Activated naive CD4-positive, alpha-beta T cell treated with anti-CD3 and anti-CD28 coated beads, Interleukin-2, amount 10 ng/mL, durations not matched to agents 5 hours and 36 hours (primary cell): ENCODE data around the gene PGAP3. TPM values are rescaled to one million over a fixed set of nuclear protein-coding genes. Genes with fewer than 3 reads are reported as not detected.

Experiments used
- microRNA-seq: library from miRNA; unstranded; fragments of <30 nt; microRNA quantifications from one replicate; pipeline ENCODE4 v1.2.0, GENCODE V29; 2022; ENCODE audit warnings: borderline microRNAs expressed, borderline replicate concordance
- total RNA-seq, 2 experiments: library from RNA; stranded (reverse); gene quantifications; one replicate each; pipeline ENCODE4 v1.2.3, GENCODE V29; 2021

Gene PGAP3
- 10 to 100 TPM; 25.5 to 25.8 TPM for total RNA-seq

GRCh38 chr17:39687546-39688474, at the start of gene PGAP3:
Gene PGAP3 (minus strand): TSS chr17:39688057. CDS start chr17:39688014, 43 bp downstream.

GRCh38 chr17:39730095-39730921, 42.5 kb upstream of the PGAP3 start, which contains the start of gene MIEN1:
Gene MIEN1 (minus strand): TSS chr17:39730532. CDS start chr17:39730495, 37 bp downstream.

DNA sequence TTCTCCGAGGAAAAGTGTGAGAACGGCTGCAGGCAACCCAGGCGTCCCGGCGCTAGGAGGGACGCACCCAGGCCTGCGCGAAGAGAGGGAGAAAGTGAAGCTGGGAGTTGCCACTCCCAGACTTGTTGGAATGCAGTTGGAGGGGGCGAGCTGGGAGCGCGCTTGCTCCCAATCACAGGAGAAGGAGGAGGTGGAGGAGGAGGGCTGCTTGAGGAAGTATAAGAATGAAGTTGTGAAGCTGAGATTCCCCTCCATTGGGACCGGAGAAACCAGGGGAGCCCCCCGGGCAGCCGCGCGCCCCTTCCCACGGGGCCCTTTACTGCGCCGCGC, 11.9 kb upstream of the PGAP3 start, which contains the start of gene ERBB2:
Gene ERBB2, plus strand, starts transcription at position 247 of the 330 bp plus-strand sequence. CDS start 175 bp downstream, outside the sequence.

GRCh38 chr17:39667945-39668924, 19.6 kb downstream of the PGAP3 start, which contains the start of gene PNMT:
Gene PNMT (plus strand): TSS chr17:39668453. CDS start chr17:39668476, 23 bp downstream.

DNA sequence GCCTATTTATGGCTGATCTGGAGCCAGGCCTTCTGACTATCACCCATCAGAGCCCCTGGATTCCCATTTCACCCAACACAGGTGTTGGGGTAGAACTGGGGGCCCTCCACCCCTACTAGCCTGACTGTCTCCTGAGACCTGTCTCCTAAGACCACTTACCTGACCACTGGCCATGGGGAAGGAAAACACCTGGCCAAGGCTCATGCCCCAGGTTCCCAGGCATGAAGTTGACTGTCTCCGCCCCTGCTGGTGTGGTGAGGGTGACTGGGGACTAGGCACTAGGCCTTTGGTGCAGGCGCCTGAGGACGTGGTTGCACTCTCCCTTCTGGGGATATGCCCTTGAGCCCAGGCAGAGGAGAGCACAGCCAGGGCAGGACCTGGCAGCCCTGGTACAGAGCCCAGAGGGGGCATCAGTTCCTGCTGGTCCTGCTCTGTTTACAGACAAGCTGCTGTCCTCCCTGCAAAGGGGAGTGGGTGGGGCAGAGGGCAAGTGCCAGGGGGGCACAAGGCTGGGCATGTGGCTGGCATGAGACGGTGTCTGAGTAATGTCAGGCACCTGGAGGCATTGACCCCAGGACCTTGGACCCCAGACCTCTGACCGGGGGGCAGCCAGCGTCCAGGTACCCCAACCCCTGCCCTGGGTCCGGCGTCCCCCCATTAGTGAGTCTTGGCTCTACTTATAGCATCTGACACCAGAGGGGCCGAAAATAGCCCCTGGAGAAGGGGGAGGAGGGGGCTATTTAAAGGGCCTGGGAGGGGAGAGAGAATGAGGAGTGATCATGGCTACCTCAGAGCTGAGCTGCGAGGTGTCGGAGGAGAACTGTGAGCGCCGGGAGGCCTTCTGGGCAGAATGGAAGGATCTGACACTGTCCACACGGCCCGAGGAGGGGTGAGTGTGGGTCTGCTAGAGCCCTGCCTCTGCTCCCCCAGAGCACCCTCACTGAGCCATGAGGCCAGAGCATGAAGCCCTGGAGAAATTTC, 23.0 kb downstream of the PGAP3 start, which contains the start of gene TCAP:
Gene TCAP, plus strand, starts transcription at position 769 of the 981 bp plus-strand sequence. Its CDS starts 11 bp downstream, at position 780.

DNA sequence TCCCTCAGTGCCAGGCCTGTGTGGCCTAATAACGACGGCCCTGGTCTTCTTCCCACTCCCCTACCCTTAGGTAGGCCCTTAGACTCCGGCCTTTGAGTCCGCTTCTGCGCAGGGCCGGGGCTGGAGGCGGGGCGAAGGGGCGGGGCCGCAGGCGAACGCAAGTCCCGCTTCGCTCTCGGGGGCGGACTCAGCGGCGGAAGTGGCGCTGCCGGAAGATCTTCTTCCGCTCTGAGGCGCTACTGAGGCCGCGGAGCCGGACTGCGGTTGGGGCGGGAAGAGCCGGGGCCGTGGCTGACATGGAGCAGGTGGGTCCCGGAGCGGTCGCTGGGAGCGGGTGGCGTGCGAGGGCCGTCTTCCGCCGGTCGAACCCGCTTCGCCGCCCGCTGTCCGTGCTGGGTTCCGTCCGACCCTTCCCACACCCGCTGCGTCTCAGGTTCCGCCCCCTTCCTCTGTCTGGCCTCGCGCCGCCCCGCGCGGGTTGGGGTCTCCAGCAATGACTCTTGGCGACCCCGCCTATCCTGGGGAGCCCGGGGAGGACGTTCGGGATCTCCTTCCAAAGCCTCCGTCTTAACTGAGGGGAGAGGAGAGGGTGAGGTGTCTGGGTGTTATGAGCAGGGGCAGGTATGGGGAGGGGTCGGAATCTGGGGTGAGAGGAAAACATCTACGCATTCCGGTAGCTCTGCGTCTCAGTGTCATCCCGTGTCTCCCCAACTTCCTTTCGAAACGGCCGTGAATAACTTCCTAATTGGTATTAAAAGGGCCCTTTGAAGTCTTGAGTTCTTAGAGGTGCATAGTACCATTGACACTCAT, 50.7 kb downstream of the PGAP3 start, which contains the start of gene STARD3:
Gene STARD3, plus strand, starts transcription at position 218 of the 810 bp plus-strand sequence. CDS start 16,388 bp downstream, outside the sequence.

DNA sequence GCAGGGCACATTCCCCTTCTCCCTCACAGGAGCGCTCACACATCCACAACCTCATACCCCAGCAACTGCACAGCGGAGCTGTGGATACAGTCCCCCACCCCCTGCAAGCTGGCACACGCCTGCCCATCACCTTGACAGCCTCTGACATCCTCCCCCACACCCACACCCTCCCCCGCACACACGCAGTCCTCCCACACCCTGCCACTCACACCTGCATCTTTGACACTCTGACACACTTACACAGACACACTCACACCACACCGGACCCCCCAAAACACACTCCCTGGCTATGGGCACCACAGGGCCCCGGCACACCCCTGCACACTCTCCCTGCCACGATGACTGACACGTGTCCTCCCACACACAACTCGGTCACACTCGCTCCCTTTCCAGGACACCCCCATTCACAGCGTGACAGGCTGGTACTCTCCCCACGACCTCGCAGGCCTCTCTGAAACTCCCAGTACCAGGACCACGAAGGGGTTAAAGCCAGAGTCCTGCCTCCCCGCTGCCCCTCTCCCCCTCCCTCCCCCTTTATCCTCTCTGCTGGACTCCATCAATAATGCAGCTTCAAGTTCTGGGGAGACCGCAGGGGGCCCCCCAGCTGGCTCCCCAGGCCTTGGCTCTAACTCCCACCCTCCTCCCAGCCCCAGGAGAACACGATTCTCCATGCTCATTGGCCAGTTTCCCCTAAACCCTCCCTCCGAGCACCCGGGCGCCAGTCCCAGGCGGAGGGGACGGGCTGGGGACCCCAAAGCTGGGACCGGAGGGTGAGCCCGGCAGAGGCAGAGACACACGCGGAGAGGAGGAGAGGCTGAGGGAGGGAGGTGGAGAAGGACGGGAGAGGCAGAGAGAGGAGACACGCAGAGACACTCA, 61.4 kb downstream of the PGAP3 start, which contains the start of gene PPP1R1B:
Gene PPP1R1B, plus strand, starts transcription at position 782 of the 876 bp plus-strand sequence. CDS start 441 bp downstream, outside the sequence.

Small RNA genes within 50 kb of the gene (microRNA-seq; reads per million reads assigned to microRNA genes)
- not detected for gene MIR4728

Other genes with a start within 250 kb of the PGAP3 start
- gene MED1, start 236.8 kb downstream of the PGAP3 start, total RNA-seq = 10 to 100 TPM; 47.1 to 50.5 TPM
- 10 to 100 TPM; 77.1 to 78.3 TPM for gene CDK12, start 226.6 kb downstream of the PGAP3 start, total RNA-seq
- gene NEUROD2, start 80.1 kb downstream of the PGAP3 start, total RNA-seq = not detected
- gene PPP1R1B, start 61.1 kb downstream of the PGAP3 start, total RNA-seq = not detected
- gene STARD3, start 50.9 kb downstream of the PGAP3 start, total RNA-seq = 10 to 100 TPM; 69.1 to 71.9 TPM
- gene TCAP, start 22.7 kb downstream of the PGAP3 start, total RNA-seq = 1 to 10 TPM; 1.7 to 2.0 TPM
- not detected for gene PNMT, start 19.6 kb downstream of the PGAP3 start, total RNA-seq
- 1 to 10 TPM; 3.5 to 5.3 TPM for gene ERBB2, start 12.0 kb upstream of the PGAP3 start, total RNA-seq
- 10 to 100 TPM; 48.8 to 50.0 TPM for gene MIEN1, start 42.5 kb upstream of the PGAP3 start, total RNA-seq
- gene GRB7, start 49.9 kb upstream of the PGAP3 start, total RNA-seq = under 1 TPM; 0.67 to 0.73 TPM
- 10 to 100 TPM; 21.1 to 25.4 TPM for gene IKZF3, start 176.3 kb upstream of the PGAP3 start, total RNA-seq
- gene ZPBP2, start 180.1 kb upstream of the PGAP3 start, total RNA-seq = not detected
- gene GSDMB, start 230.6 kb upstream of the PGAP3 start, total RNA-seq = 10 to 100 TPM; 66.2 to 70.4 TPM
- gene ORMDL3, start 239.5 kb upstream of the PGAP3 start, total RNA-seq = 100 to 1,000 TPM; 166 to 168 TPM
- gene LRRC3C, start 239.7 kb upstream of the PGAP3 start, total RNA-seq = not detected